ENCODE data around the gene TIMP4.

Gene TIMP4

DNA sequence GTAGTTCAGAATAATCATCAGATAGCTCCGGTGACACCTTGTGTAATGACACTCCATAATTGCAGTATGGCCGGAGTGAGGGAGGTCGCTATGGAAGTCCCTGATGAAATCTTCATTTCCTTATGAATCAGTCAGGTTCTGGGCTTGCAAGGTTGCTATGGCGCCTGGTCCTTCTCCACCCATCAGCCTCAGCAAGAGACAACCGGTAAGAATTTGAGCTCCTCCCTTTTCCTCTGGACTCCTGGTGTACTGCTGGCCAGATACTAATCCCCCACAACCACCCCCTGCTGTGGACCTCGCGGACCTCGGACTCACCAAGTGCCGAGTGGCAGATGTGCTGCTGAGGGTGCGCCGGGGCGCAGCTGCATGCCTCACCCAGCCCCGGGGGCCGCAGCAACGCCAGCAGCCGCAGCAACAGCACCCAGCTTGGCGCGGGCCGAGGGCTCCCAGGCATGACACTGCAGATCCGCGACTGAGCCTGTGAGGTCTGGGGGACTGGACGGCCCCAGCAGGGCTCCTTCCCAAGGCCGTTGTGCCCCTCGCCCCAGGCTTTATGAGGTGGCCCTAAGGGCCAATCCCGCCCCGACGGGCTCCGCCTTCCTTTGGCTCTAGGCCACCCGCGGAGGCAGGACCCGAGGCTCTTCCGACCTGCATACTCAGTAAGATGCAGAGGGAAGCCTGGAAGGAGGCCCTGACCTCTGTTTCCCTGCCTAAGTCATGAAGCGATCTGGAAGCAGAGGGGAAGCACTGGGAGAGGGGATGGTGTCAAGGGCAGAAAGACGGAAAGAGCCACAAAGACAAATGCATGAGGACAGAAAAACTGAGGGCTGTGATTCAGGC lies at the start of gene TIMP4:
Gene TIMP4 (minus strand): TSS at position 526 of the 840 bp plus-strand sequence. CDS start 72 bp downstream, at position 454.
- Mint-ChIP-seq H3K27me3 (peaks cover 37 to 52% of the 10 kb centered on the region in 2 donors), H3K4me3 (no peak within 1 kb of the TSS), H3K4me1 (peaks cover 5 to 12% of the 10 kb centered on the region in 2 donors), H3K9me3 (no peaks in the 10 kb centered on the region), H3K36me3 (no peaks in the 10 kb centered on the region), H3K27ac (no peak within 1 kb of the TSS)
- DNase-seq (no peak), ATAC-seq (replicated peaks) (peak; percentile 29 to 55)

DNA sequence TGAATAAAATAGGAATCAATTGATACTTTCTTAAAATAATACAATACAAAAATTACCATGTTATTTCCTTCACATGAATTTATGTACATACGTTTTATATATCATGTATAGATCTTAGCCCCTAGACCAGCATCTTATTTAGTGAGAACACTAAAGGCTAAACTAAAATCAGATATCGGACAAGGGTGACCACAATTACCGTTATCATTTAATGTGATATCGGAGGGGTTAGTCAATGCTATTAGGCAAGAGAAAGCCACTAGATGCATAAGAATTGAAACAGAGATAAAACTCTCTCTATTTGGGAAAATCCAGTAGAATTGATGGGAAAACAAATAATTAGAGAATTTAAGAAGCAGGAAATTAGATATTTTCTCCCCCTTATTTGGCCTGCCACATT lies 46.5 kb upstream of the TIMP4 start:
- DNase-seq = no peak
- Mint-ChIP-seq H3K27me3 (peaks cover 9 to 12% of the 10 kb centered on the region in 2 donors), H3K27ac (no peak overlapping the region), H3K9me3 (peaks cover 4 to 5% of the 10 kb centered on the region in 2 donors), H3K36me3 (peaks cover 0 to 4% of the 10 kb centered on the region in 2 donors), H3K4me3 (no peak overlapping the region), H3K4me1 (peaks cover 0 to 9% of the 10 kb centered on the region in 2 donors)
- ATAC-seq (replicated peaks) = no peak

DNA sequence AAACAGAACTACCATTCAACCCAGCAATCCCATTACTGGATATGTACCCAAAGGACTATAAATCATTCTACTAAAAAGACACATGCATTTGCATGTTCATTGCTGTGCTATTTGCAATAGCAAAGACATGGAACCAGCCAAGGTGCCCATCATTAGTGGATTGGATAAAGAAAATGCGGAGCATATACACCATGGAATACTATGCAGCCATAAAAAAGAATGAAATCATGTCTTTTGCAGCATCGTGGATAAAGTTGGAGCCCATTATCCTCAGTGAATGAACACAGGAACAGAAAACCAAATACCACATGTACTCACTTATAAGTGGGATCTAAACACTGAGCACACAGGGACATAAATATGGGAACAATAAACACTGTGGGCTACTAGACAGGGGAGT lies 43.1 kb upstream of the TIMP4 start:
- peaks cover 0 to 8% of the 10 kb centered on the region in 2 donors for H3K27me3 Mint-ChIP-seq
- no peak for DNase-seq
- no peaks in the 10 kb centered on the region for H3K36me3 Mint-ChIP-seq
- no peak for ATAC-seq (replicated peaks)
- H3K4me3 Mint-ChIP-seq = no peak overlapping the region
- no peak overlapping the region for H3K27ac Mint-ChIP-seq
- H3K4me1 Mint-ChIP-seq = peaks cover 5 to 8% of the 10 kb centered on the region in 2 donors
- H3K9me3 Mint-ChIP-seq = peaks cover 0 to 3% of the 10 kb centered on the region in 2 donors

DNA sequence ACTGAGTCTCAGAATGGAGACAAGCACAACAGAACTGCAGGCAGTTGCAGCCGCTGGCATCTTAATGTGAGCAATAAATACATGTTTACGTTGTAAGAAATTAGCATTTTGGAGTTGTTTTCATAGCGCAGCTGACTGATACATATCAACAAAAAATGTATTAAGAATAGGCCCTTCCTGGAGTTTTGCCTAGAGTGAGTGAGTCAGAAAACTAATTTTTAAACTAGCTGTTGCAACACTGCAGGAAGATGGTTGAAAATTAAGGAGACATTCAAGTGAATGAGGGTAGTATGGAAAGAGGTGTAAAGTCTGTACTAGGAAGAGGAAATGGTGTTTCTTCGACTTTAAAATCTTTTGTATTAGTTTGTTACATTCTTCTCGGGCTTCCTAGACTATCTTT lies 39.6 kb upstream of the TIMP4 start:
- Mint-ChIP-seq H3K9me3 (no peaks in the 10 kb centered on the region), H3K4me1 (peaks cover 26 to 35% of the 10 kb centered on the region in 2 donors), H3K27ac (peak overlapping the region; percentile 22), H3K36me3 (no peaks in the 10 kb centered on the region), H3K27me3 (no peaks in the 10 kb centered on the region), H3K4me3 (no peak overlapping the region)
- DNase-seq (no peak), ATAC-seq (replicated peaks) (no peak)

DNA sequence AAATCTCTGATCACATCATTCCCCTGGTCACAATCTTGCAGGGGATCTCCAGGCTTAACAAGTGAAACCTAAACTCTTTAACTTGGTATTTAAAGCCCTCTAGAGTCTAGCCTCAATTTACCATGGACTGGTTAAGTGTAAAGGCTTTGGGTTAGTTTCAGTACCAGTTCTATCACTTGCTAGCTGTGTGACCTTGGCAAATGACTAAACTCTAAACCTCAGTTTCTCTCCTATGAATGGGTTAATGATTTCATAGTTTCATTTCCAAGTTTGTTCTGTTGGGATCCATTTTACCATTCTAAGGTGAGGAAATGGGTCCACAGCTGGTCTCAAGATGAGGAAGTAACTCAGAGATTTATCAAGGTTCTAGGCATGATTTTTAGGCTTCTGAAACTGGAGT lies 38.8 kb upstream of the TIMP4 start:
- Mint-ChIP-seq H3K4me1 (peaks cover 31 to 43% of the 10 kb centered on the region in 2 donors), H3K27ac (peak overlapping the region; percentile 81), H3K36me3 (no peaks in the 10 kb centered on the region), H3K4me3 (peak overlapping the region in 1 of 2 donors; percentile 26), H3K27me3 (no peaks in the 10 kb centered on the region), H3K9me3 (peaks cover 0 to 2% of the 10 kb centered on the region in 2 donors)
- DNase-seq = no peak
- peak; percentile 69 to 71 for ATAC-seq (replicated peaks)

DNA sequence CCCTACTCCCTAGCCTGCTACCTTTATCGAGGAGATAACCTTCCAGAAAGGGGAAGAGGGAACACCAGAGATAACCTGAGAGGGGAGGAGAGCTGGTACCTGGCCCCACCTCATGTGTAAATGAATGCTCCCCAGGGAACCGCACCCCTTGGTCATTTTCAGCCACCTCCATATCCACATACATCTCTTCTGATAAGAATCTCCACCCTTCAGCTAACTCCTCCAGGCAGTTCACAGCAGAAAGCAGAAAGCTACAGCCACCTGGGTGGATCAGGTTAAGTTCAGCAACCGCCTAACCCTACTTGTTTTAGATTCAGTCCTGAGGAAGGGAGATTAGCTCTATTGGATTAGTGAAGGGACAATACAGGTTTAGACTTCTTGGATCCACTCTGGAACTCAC lies 38.0 kb upstream of the TIMP4 start:
- Mint-ChIP-seq H3K36me3 (peaks cover 1 to 4% of the 10 kb centered on the region in 2 donors), H3K27me3 (no peaks in the 10 kb centered on the region), H3K9me3 (peaks cover 3 to 8% of the 10 kb centered on the region in 2 donors), H3K27ac (peak overlapping the region; percentile 81), H3K4me1 (peaks cover 36 to 51% of the 10 kb centered on the region in 2 donors), H3K4me3 (peak overlapping the region in 1 of 2 donors; percentile 3)
- ATAC-seq (replicated peaks) = no peak
- no peak for DNase-seq

DNA sequence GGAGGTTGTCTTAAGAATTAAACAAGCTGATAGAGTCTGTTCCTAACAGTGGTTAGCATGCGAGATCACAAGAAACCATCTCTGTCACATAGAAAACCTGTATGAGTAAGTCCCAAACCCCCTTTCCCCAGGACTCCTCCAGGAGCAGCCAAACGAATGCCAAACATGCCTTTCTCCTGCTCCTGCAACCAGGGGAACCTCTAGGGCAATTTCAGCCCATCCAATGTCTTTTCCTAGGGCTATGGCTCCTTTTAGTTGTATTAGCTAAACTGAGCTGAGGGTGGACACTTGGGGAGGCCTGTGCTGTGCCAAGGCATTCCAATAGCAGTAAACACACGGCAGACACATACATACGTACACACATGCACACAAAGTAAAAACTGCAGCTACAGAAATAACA lies 36.5 kb upstream of the TIMP4 start:
- peaks cover 50 to 65% of the 10 kb centered on the region in 2 donors for H3K4me1 Mint-ChIP-seq
- peaks cover 1 to 10% of the 10 kb centered on the region in 2 donors for H3K36me3 Mint-ChIP-seq
- H3K9me3 Mint-ChIP-seq = peaks cover 3 to 8% of the 10 kb centered on the region in 2 donors
- H3K27me3 Mint-ChIP-seq = no peaks in the 10 kb centered on the region
- ATAC-seq (replicated peaks) (no peak), DNase-seq (no peak)
- peak overlapping the region in 1 of 2 donors; percentile 8 for H3K4me3 Mint-ChIP-seq
- H3K27ac Mint-ChIP-seq = peak overlapping the region; percentile 94

DNA sequence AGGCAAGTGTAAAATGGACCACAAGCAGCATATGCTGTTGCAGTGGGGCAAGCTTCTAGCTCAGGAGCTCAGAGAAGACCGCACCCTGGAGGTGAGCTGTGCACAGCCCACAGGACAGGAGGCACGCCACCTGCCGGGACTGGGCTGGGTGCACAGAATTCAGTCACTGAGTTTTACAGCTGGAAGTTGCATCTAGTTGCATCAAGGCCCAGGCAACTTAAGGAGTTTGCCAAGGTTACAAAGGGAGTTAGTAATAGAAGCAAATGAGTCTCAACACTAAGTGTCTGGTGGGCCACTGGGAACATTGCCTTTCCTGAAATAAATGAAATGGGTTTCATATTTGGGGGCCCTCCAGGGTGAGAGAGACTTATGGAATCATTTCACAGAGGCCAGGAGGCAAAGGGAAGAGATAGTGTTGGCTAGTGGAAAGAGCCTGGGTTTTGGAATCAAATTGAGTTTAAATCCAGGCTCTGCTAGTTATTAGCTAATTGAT lies 36.0 kb upstream of the TIMP4 start:
- Mint-ChIP-seq H3K27me3 (no peaks in the 10 kb centered on the region), H3K9me3 (peaks cover 3 to 8% of the 10 kb centered on the region in 2 donors), H3K4me1 (peaks cover 53 to 70% of the 10 kb centered on the region in 2 donors), H3K27ac (peak overlapping the region; percentile 94), H3K4me3 (peak overlapping the region; percentile 18 to 70), H3K36me3 (peaks cover 1 to 12% of the 10 kb centered on the region in 2 donors)
- DNase-seq = no peak
- peak in 1 of 2 donors; percentile 11 for ATAC-seq (replicated peaks)

DNA sequence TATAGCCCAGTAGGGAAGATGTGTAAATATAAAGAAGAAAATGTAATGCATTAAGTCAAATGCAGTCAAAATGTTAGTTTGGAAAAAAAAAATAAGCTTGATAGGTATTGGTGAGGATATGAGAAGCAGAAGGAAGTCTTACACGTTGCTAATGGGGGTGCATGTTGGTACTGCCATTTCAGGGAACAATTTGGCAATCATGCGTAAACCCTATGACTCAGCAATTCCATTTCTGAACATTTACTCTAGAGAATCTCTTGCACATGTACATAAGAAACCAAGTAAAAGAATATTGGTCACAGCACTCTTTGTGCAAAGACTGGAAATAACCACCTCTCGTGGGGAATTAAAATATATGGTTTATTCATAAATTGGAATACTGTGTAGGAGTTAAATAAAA lies 35.5 kb upstream of the TIMP4 start:
- peaks cover 1 to 12% of the 10 kb centered on the region in 2 donors for H3K36me3 Mint-ChIP-seq
- peak overlapping the region; percentile 94 for H3K27ac Mint-ChIP-seq
- ATAC-seq (replicated peaks) (peak; percentile 37 to 38), DNase-seq (no peak)
- peaks cover 3 to 8% of the 10 kb centered on the region in 2 donors for H3K9me3 Mint-ChIP-seq
- peaks cover 57 to 75% of the 10 kb centered on the region in 2 donors for H3K4me1 Mint-ChIP-seq
- H3K4me3 Mint-ChIP-seq = peak overlapping the region; percentile 18 to 70
- H3K27me3 Mint-ChIP-seq = no peaks in the 10 kb centered on the region

DNA sequence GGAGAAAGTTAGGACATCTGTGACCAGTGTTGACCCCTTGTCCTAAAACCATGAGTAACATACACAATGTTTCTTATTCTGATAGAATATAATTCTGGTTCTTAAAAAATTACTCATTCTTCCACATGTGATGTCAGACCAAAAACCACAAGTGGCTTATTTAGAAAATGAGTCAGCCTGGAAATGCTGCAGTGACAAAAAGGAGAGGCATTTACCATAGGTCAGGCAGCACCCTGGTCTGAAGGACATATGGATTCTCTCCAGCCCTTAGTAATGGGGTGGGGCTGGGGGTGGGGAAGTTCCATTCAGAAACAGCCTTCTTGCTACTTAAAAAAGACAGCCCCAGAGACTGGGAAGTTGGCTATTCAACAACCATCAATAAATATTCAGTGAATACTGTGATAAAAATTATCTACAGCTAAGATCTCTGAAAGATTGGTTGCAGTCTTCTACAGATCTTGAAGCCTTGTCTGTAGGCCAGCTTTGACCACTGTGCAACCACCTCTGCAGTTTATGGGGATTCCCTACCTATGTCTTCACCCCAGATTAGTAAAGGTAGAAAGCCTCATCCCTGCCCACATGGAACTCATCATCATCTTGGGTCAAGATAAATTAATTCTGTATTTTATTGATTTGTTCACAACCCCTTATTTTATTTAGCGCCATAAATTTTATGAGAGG lies 34.9 kb upstream of the TIMP4 start:
- Mint-ChIP-seq H3K27ac (peak overlapping the region; percentile 94), H3K36me3 (peaks cover 1 to 12% of the 10 kb centered on the region in 2 donors), H3K4me1 (peaks cover 62 to 81% of the 10 kb centered on the region in 2 donors), H3K4me3 (peak overlapping the region; percentile 18 to 70), H3K9me3 (peaks cover 3 to 8% of the 10 kb centered on the region in 2 donors), H3K27me3 (no peaks in the 10 kb centered on the region)
- DNase-seq (peak; percentile 60), ATAC-seq (replicated peaks) (peak; percentile 79 to 81)

DNA sequence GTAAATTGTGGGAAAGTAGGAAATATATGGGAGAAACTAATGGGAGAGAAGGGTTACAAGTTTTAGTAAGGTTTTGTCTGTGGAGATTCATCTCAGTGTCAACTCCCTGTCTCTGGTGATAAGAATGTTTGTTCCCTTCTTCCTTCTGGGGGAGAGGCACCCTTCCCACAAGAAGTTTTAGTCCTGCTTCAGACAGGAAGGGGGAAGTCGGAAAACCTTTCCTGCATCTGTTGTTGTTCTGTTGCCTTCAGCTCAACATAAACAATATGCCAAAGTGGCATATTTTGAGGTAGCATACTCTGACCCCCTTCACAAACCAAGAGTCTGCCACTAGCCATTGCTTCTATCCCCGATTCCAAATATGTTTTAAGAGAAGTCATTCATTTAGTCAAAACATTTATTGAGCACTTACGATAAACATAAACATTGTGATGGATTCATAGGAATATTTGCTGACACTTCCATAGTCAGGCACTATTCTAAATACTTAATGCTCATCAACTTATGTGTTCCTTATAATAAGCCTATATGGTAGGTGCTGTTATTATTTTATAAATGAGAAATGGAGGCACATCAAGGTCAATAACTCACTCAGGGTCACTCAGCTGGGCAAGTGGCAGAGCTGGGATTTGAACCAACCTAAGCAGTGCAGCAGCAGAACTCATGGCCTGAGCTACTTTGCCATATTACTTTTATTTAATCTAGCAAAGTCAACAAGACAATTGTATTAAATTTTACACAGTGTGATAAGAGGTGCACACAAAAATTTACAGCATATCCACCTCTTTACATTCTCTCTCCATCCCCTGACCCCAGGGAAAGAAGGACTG lies 34.2 kb upstream of the TIMP4 start:
- DNase-seq = no peak
- Mint-ChIP-seq H3K9me3 (peaks cover 3 to 8% of the 10 kb centered on the region in 2 donors), H3K4me3 (peak overlapping the region in 1 of 2 donors; percentile 23), H3K27ac (peak overlapping the region; percentile 93), H3K4me1 (peaks cover 67 to 89% of the 10 kb centered on the region in 2 donors), H3K36me3 (peaks cover 1 to 12% of the 10 kb centered on the region in 2 donors), H3K27me3 (no peaks in the 10 kb centered on the region)
- no peak for ATAC-seq (replicated peaks)

DNA sequence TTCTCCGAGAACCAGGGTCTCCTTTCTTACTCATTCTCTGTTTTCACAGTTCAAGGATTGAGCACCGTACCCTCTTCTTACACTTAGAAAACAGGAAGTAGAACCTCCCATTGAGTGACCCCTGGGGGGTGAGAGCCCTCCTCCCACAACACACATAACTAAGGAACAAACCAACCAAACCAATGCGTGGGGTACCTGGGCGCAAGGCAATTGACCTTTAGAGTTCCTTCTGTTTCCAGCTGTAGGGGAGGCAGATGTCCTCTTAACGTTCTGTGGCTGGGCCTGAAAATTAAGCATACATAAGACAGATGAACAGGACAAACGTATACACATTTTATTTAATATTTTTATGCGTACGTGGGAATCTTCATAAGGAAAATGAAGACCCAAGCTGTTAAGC lies 33.5 kb upstream of the TIMP4 start:
- H3K9me3 Mint-ChIP-seq = peaks cover 3 to 8% of the 10 kb centered on the region in 2 donors
- DNase-seq = no peak
- H3K27ac Mint-ChIP-seq = peak overlapping the region; percentile 93
- no peaks in the 10 kb centered on the region for H3K27me3 Mint-ChIP-seq
- H3K36me3 Mint-ChIP-seq = peaks cover 1 to 12% of the 10 kb centered on the region in 2 donors
- peak overlapping the region; percentile 23 to 33 for H3K4me3 Mint-ChIP-seq
- H3K4me1 Mint-ChIP-seq = peaks cover 69 to 92% of the 10 kb centered on the region in 2 donors
- ATAC-seq (replicated peaks) = no peak

DNA sequence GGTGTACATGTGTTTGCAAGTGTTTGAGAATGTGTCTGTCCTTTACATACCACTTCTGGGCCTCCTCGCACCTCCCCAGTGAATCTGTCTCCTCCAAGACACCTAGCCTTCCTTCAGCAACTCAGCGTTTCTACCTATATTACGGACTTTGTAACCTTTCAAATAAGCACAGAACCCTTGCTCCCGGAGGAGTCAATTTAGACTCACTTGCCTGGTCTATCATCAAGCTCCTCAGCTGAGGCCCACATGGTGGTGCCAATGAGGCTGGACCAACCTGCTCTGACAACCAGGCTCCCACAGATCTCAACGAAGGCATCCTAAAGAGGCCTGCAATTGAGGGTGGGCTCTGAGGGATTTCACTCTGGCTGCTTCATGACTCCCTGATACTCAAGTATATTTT lies 32.8 kb upstream of the TIMP4 start:
- DNase-seq (no peak), ATAC-seq (replicated peaks) (no peak)
- peak overlapping the region; percentile 79 for H3K27ac Mint-ChIP-seq
- H3K27me3 Mint-ChIP-seq = no peaks in the 10 kb centered on the region
- peaks cover 1 to 12% of the 10 kb centered on the region in 2 donors for H3K36me3 Mint-ChIP-seq
- peaks cover 3 to 8% of the 10 kb centered on the region in 2 donors for H3K9me3 Mint-ChIP-seq
- H3K4me3 Mint-ChIP-seq = no peak overlapping the region
- peaks cover 67 to 92% of the 10 kb centered on the region in 2 donors for H3K4me1 Mint-ChIP-seq

Measured in stimulated activated naive B cell treated with anti-CD40 and anti-IgM and Interleukin-4, amounts not matched to agents 10 μg/mL and 1 μg/mL and 100 μg/mL, for 72 hours (primary cell).